Measurements from ENCODE around the gene PTH.

The PTH gene

GRCh38 chr11:13448876-13449275, 46.9 kb downstream of the PTH start:
- DNase-seq (ENCODE audit: low spot score): no peak

- DNase-seq (ENCODE audit: low spot score): peak; percentile 62
Measured at GRCh38 chr11:13446444-13446843, 49.4 kb downstream of the PTH start.

GRCh38 chr11:13445588-13445987, 50.2 kb downstream of the PTH start:
- DNase-seq (ENCODE audit: low spot score): no peak
